Measurements from ENCODE around the gene UIMC1.
"Not testable (repeated sequence)": the region's sequence is repeated elsewhere in the genome, so short reads cannot be mapped to it uniquely, and the experiment has no call there.

The UIMC1 gene

GRCh38 chr5:177006265-177006972 is at the start of gene UIMC1:
Gene UIMC1, minus strand, starts transcription at chr5:177006779. Its CDS starts 24,164 bp downstream, at chr5:176982615.
- peak; percentile 71 for DNase-seq

- no peak for DNase-seq
Measured at GRCh38 chr5:177049285-177049684, 42.7 kb upstream of the UIMC1 start.

- not testable (repeated sequence) for DNase-seq
Measured at GRCh38 chr5:177048531-177048930, 42.0 kb upstream of the UIMC1 start.

GRCh38 chr5:177045631-177046030 is 39.1 kb upstream of the UIMC1 start:
- DNase-seq: no peak

GRCh38 chr5:177044641-177045040 is 38.1 kb upstream of the UIMC1 start:
- no peak for DNase-seq

- no peak for DNase-seq
Measured at GRCh38 chr5:177043958-177044357, 37.4 kb upstream of the UIMC1 start.

- no peak for DNase-seq
Measured at GRCh38 chr5:177043114-177043513, 36.5 kb upstream of the UIMC1 start.

GRCh38 chr5:177041936-177042335 is 35.4 kb upstream of the UIMC1 start:
- no peak for DNase-seq

GRCh38 chr5:177040814-177041420 is 34.3 kb upstream of the UIMC1 start:
- no peak for DNase-seq

GRCh38 chr5:177036921-177037320 is 30.3 kb upstream of the UIMC1 start:
- no peak for DNase-seq

- no peak for DNase-seq
Measured at GRCh38 chr5:177036443-177036842, 29.9 kb upstream of the UIMC1 start.

- DNase-seq: no peak
Measured at GRCh38 chr5:177035976-177036375, 29.4 kb upstream of the UIMC1 start.

- DNase-seq: no peak
Measured at GRCh38 chr5:177029498-177029897, 22.9 kb upstream of the UIMC1 start.

GRCh38 chr5:177027665-177028064 is 21.1 kb upstream of the UIMC1 start:
- no peak for DNase-seq

GRCh38 chr5:177025101-177025601 is 18.6 kb upstream of the UIMC1 start:
- DNase-seq: no peak

- no peak for DNase-seq
Measured at GRCh38 chr5:177024559-177024958, 18.0 kb upstream of the UIMC1 start.

- DNase-seq: peak; percentile 33
Measured at GRCh38 chr5:177023303-177023664, 16.7 kb upstream of the UIMC1 start.

GRCh38 chr5:177022386-177023302 is 16.1 kb upstream of the UIMC1 start, which contains the start of gene ZNF346:
Gene ZNF346, plus strand, starts transcription at chr5:177022696. Its CDS starts 43 bp downstream, at chr5:177022739.
- peak; percentile 98 for DNase-seq

GRCh38 chr5:177020033-177020432 is 13.5 kb upstream of the UIMC1 start:
- DNase-seq: no peak

- no peak for DNase-seq
Measured at GRCh38 chr5:177018341-177018740, 11.8 kb upstream of the UIMC1 start.

- no peak for DNase-seq
Measured at GRCh38 chr5:177015156-177015555, 8.6 kb upstream of the UIMC1 start.

- no peak for DNase-seq
Measured at GRCh38 chr5:177010153-177010552, 3.6 kb upstream of the UIMC1 start.

GRCh38 chr5:177008716-177009115 is 2.1 kb upstream of the UIMC1 start:
- no peak for DNase-seq
